Sigmoid colon (tissue), 7 donors: ENCODE data around the gene ASPHD2. TPM values are rescaled to one million over a fixed set of nuclear protein-coding genes. Genes with fewer than 3 reads are reported as not detected.

ENCODE experiments used
- DNase-seq: peaks from one replicate; pipeline ENCODE4 v3.0.0-alpha.2; 2019
- H3K27ac ChIP-seq, 4 donors: fragments of 200-600 bp; sonication (generic); one replicate each; pipeline ENCODE4 v1.5.1; 2016 to 2019; ENCODE audit warnings: mild to moderate bottlenecking in 1 of 4
- H3K27me3 ChIP-seq, 3 donors: fragments of 200-600 bp; sonication (generic); one replicate each; pipeline ENCODE4 v1.5.1; 2019; ENCODE audit warnings: mild to moderate bottlenecking in 1 of 3
- H3K36me3 ChIP-seq, 4 donors: fragments of 200-600 bp; sonication (generic); one replicate each; pipeline ENCODE4 v1.5.1; 2016 to 2019
- H3K4me1 ChIP-seq, 4 donors: fragments of 200-600 bp; sonication (generic); one replicate each; pipeline ENCODE4 v1.5.1; 2017 to 2019
- H3K4me3 ChIP-seq, 4 donors: fragments of 200-600 bp; sonication (generic); one replicate each; pipeline ENCODE4 v1.5.1; 2017 to 2019; ENCODE audit warnings: mild to moderate bottlenecking in 2 of 4, moderate library complexity in 1 of 4
- H3K9me3 ChIP-seq, 4 donors: fragments of 200-600 bp in 3 of 4; sonication (generic) in 3 of 4; one replicate each; pipeline versions ENCODE4 v1.5.1 to v1.6.1; 2013 to 2019
- CTCF ChIP-seq, 4 experiments: fragments of 450-650 bp in 3 of 4; fragments of 200-600 bp in 1 of 4; IDR thresholded peaks; one replicate each; pipeline ENCODE4 v1.5.1; 2016 to 2019; ENCODE audit warnings: antibody characterized with exemption in 4 of 4, mild to moderate bottlenecking in 3 of 4, moderate library complexity in 2 of 4
- EP300 ChIP-seq, 4 donors: sonication (generic); formaldehyde crosslinking; IDR thresholded peaks; one replicate each; pipeline ENCODE4 v1.6.1; 2017; ENCODE audit warnings: antibody characterized with exemption in 4 of 4
- POLR2A ChIP-seq, 2 donors: fragments of 450-650 bp; IDR thresholded peaks; one replicate each; pipeline ENCODE4 v1.6.1; 2016; ENCODE audit warnings: antibody characterized with exemption in 2 of 2, mild to moderate bottlenecking in 2 of 2, moderate library complexity in 2 of 2
- POLR2AphosphoS5 ChIP-seq, 4 donors: sonication (generic); formaldehyde crosslinking; IDR thresholded peaks; one replicate each; pipeline ENCODE4 v1.6.1; 2017; ENCODE audit warnings: antibody characterized with exemption in 4 of 4
- WGBS, 2 donors: extraction: QIAGEN DNeasy Blood & Tissue Kit; methylation state at CpG; one replicate each; pipeline ENCODE4 v1.1.7; 2013; 5-methylcytosine and 5-hydroxymethylcytosine counted together
- intact Hi-C: fragments of 100-400 bp; cut with DNase I; formaldehyde crosslinking; loops from one replicate; pipeline ENCODE4 v1.15.1; 2023
- polyA plus RNA-seq, 3 donors: library from polyadenylated mRNA; stranded (reverse); fragments of 200-250 nt; gene quantifications; one replicate each; pipeline ENCODE4 v1.2.3, GENCODE V29; 2013
- total RNA-seq, 4 donors: library from RNA; depleted of rRNA; stranded (reverse); fragments of >200 nt; gene quantifications; one replicate each; pipeline ENCODE4 v1.1.0, GENCODE V29; 2016
- donor health status: healthy with polysubstance abuse.
- donor health status: Bipolar disorder and iron deficiency.
- donor health status: healthy.

ASPHD2 gene
- total and polyA plus RNA-seq, 7 donors: 0.83 to 3.4 (median 1.4) TPM

- H3K4me1 ChIP-seq: peaks cover 0 to 8% (median 7%) of the 10 kb centered on the region in 4 donors
- TF ChIP-seq CTCF (IDR thresholded peaks at IDR 0.05): no peak
- no peak for TF ChIP-seq POLR2AphosphoS5 (IDR thresholded peaks at IDR 0.05)
- no peak for TF ChIP-seq EP300 (IDR thresholded peaks at IDR 0.05)
- TF ChIP-seq POLR2A (IDR thresholded peaks at IDR 0.05): no peak
- H3K27me3 ChIP-seq: no peaks in the 10 kb centered on the region
- no peaks in the 10 kb centered on the region for H3K36me3 ChIP-seq
- no peaks in the 10 kb centered on the region for H3K9me3 ChIP-seq
- no peak for DNase-seq
- intact Hi-C loops: no loop called here
- no peak overlapping the region for H3K27ac ChIP-seq
- no peak overlapping the region for H3K4me3 ChIP-seq
- 84 to 91% methylated on average over 4 of the region's 4 CpGs for WGBS, 2 donors
Measured at GRCh38 chr22:26442086-26442756, 13.2 kb downstream of the ASPHD2 start.

GRCh38 chr22:26443901-26444690 is 15.0 kb downstream of the ASPHD2 start:
- H3K4me3 ChIP-seq: no peak overlapping the region
- TF ChIP-seq POLR2AphosphoS5 (IDR thresholded peaks at IDR 0.05) (no peak), EP300 (IDR thresholded peaks at IDR 0.05) (no peak), CTCF (IDR thresholded peaks at IDR 0.05) (no peak), POLR2A (IDR thresholded peaks at IDR 0.05) (no peak)
- H3K36me3 ChIP-seq: no peaks in the 10 kb centered on the region
- intact Hi-C loops: no loop called here
- H3K4me1 ChIP-seq: peaks cover 0 to 23% (median 17%) of the 10 kb centered on the region in 4 donors
- no peak for DNase-seq
- no peaks in the 10 kb centered on the region for H3K27me3 ChIP-seq
- WGBS, 2 donors: 94 to 95% methylated on average over 16 of the region's 16 CpGs
- no peak overlapping the region for H3K27ac ChIP-seq
- H3K9me3 ChIP-seq: no peaks in the 10 kb centered on the region

GRCh38 chr22:26444777-26445176 is 15.7 kb downstream of the ASPHD2 start:
- Histone ChIP-seq H3K36me3 (no peaks in the 10 kb centered on the region), H3K9me3 (no peaks in the 10 kb centered on the region), H3K27ac (no peak overlapping the region), H3K4me1 (peaks cover 0 to 23% (median 17%) of the 10 kb centered on the region in 4 donors), H3K4me3 (no peak overlapping the region), H3K27me3 (no peaks in the 10 kb centered on the region)
- 79 to 83% methylated on average over 8 of the region's 8 CpGs for WGBS, 2 donors
- intact Hi-C loops: no loop called here
- no peak for TF ChIP-seq POLR2A (IDR thresholded peaks at IDR 0.05)
- no peak for TF ChIP-seq EP300 (IDR thresholded peaks at IDR 0.05)
- TF ChIP-seq CTCF (IDR thresholded peaks at IDR 0.05): no peak
- TF ChIP-seq POLR2AphosphoS5 (IDR thresholded peaks at IDR 0.05): no peak
- DNase-seq: no peak

GRCh38 chr22:26445577-26446275 is 16.7 kb downstream of the ASPHD2 start:
- WGBS, 2 donors: 45 to 81% methylated on average over 15 of the region's 15 CpGs
- Histone ChIP-seq H3K4me1 (peaks cover 0 to 23% (median 17%) of the 10 kb centered on the region in 4 donors), H3K4me3 (no peak overlapping the region), H3K9me3 (no peaks in the 10 kb centered on the region), H3K36me3 (peaks cover 0 to 9% (median under 1%) of the 10 kb centered on the region in 4 donors), H3K27ac (no peak overlapping the region), H3K27me3 (no peaks in the 10 kb centered on the region)
- intact Hi-C loops: no loop called here
- no peak for DNase-seq
- TF ChIP-seq POLR2AphosphoS5 (IDR thresholded peaks at IDR 0.05) (no peak), CTCF (IDR thresholded peaks at IDR 0.05) (no peak), EP300 (IDR thresholded peaks at IDR 0.05) (no peak), POLR2A (IDR thresholded peaks at IDR 0.05) (no peak)
